SK-N-MC (cell line): ENCODE results near the gene BBS4.

Experiments
- DNase-seq: peaks from one replicate; pipeline ENCODE4 v3.0.0-alpha.2; 2011; ENCODE audit warnings: low read depth, low spot score
- H3K27ac ChIP-seq: fragments of 200-600 bp; sonication (generic); 2 replicates; pipeline ENCODE4 v1.5.1; 2016; ENCODE audit warnings: mixed run types
- H3K36me3 ChIP-seq: fragments of 200-600 bp; sonication (generic); 2 replicates; pipeline ENCODE4 v1.6.1; 2017; ENCODE audit warnings: antibody characterized with exemption, low read length, mixed read lengths; ENCODE audit not compliant: insufficient read depth
- H3K4me3 ChIP-seq: fragments of 200-600 bp; sonication (generic); 2 replicates; pipeline ENCODE4 v1.5.1; 2016
- H3K9ac ChIP-seq: fragments of 200-600 bp; sonication (generic); 2 replicates; pipeline ENCODE4 v1.8.0; 2017; ENCODE audit warnings: mixed run types, mixed read lengths; ENCODE audit not compliant: insufficient read length
- H3K9me3 ChIP-seq: fragments of 200-600 bp; sonication (generic); 2 replicates; pipeline ENCODE4 v1.6.1; 2017; ENCODE audit warnings: low read depth, mild to moderate bottlenecking, antibody characterized with exemption, low read length, moderate library complexity, mixed read lengths
- EZH2 ChIP-seq: fragments of 200-600 bp; sonication (generic); IDR thresholded peaks from one replicate; pipeline ENCODE4 v1.6.1; 2017; ENCODE audit warnings: antibody characterized with exemption
- FOXP2 ChIP-seq: optimal IDR thresholded peaks from 2 replicates; pipeline ENCODE3; 2011; ENCODE audit warnings: mild to moderate bottlenecking, moderate library complexity; ENCODE audit not compliant: insufficient read depth; ENCODE audit errors: extremely low read length, control extremely low read depth
- POLR2AphosphoS5 ChIP-seq: IDR thresholded peaks from 2 replicates; pipeline ENCODE4 v1.6.1; 2012; ENCODE audit warnings: mild to moderate bottlenecking, low read depth, low read length, borderline replicate concordance

BBS4 gene

GRCh38 chr15:72771329-72771725 is 85.3 kb downstream of the BBS4 start:
- Histone ChIP-seq H3K4me3 (no peak overlapping the region), H3K36me3 (peaks cover 56% of the 10 kb centered on the region), H3K9me3 (peaks cover 3% of the 10 kb centered on the region; the same call in 1 of the 2 replicates), H3K27ac (no peak overlapping the region), H3K9ac (no peak overlapping the region)
- TF ChIP-seq EZH2, result no peak
- no peak for TF ChIP-seq POLR2AphosphoS5
- TF ChIP-seq FOXP2, result no peak
- DNase-seq, result no peak

- TF ChIP-seq EZH2 (no peak), FOXP2 (no peak), POLR2AphosphoS5 (no peak)
- no peaks in the 10 kb centered on the region for H3K9me3 ChIP-seq
- no peak for DNase-seq
- H3K27ac ChIP-seq, result no peak overlapping the region
- H3K36me3 ChIP-seq, result peaks cover 22% of the 10 kb centered on the region
- H3K4me3 ChIP-seq, result no peak overlapping the region
- no peak overlapping the region for H3K9ac ChIP-seq
Measured at GRCh38 chr15:72774696-72775383, 88.8 kb downstream of the BBS4 start.

GRCh38 chr15:72778796-72779195 is 92.8 kb downstream of the BBS4 start:
- TF ChIP-seq EZH2 (no peak), POLR2AphosphoS5 (no peak), FOXP2 (no peak)
- no peak overlapping the region for H3K9ac ChIP-seq
- no peak overlapping the region for H3K27ac ChIP-seq
- H3K36me3 ChIP-seq, result peaks cover 11% of the 10 kb centered on the region
- H3K9me3 ChIP-seq, result no peaks in the 10 kb centered on the region
- DNase-seq, result no peak
- no peak overlapping the region for H3K4me3 ChIP-seq

- no peak for DNase-seq
- H3K9me3 ChIP-seq, result no peaks in the 10 kb centered on the region
- H3K4me3 ChIP-seq, result no peak overlapping the region; the same call in 1 of the 2 replicates
- 0 out of 2 replicates have a peak, but pooled peaks cover 3% of the 10 kb centered on the region for H3K36me3 ChIP-seq
- TF ChIP-seq EZH2 (no peak), POLR2AphosphoS5 (no peak), FOXP2 (no peak)
- H3K27ac ChIP-seq, result no peak overlapping the region
- no peak overlapping the region for H3K9ac ChIP-seq
Measured at GRCh38 chr15:72781631-72782030, 95.6 kb downstream of the BBS4 start.

- no peak overlapping the region for H3K27ac ChIP-seq
- peak overlapping the region; percentile 88 for H3K4me3 ChIP-seq
- H3K9ac ChIP-seq, result peak overlapping the region; percentile 86
- 0 out of 2 replicates have a peak, but pooled peaks cover 3% of the 10 kb centered on the region for H3K36me3 ChIP-seq
- no peak for TF ChIP-seq POLR2AphosphoS5
- no peak for TF ChIP-seq FOXP2
- TF ChIP-seq EZH2, result no peak
- DNase-seq, result no peak
- no peaks in the 10 kb centered on the region for H3K9me3 ChIP-seq
Measured at GRCh38 chr15:72782274-72783003, 96.4 kb downstream of the BBS4 start.

GRCh38 chr15:72783004-72783639 is 97.1 kb downstream of the BBS4 start:
- H3K9ac ChIP-seq, result peak overlapping the region; percentile 86
- H3K9me3 ChIP-seq, result no peaks in the 10 kb centered on the region
- TF ChIP-seq EZH2, result no peak
- TF ChIP-seq FOXP2, result no peak
- no peak for TF ChIP-seq POLR2AphosphoS5
- H3K36me3 ChIP-seq, result 0 out of 2 replicates have a peak, but pooled peaks cover 3% of the 10 kb centered on the region
- no peak for DNase-seq
- H3K27ac ChIP-seq, result no peak overlapping the region
- H3K4me3 ChIP-seq, result peak overlapping the region; percentile 88

GRCh38 chr15:72783640-72784455 is 97.8 kb downstream of the BBS4 start, which contains the start of gene ADPGK:
ADPGK (minus strand) TSS chr15:72783758; CDS start chr15:72783691, 67 bp downstream.
- peak; percentile 88 for TF ChIP-seq POLR2AphosphoS5
- TF ChIP-seq FOXP2, result peak; percentile 74
- TF ChIP-seq EZH2, result no peak
- peak within 1 kb of the TSS; percentile 86 for H3K9ac ChIP-seq
- H3K27ac ChIP-seq, result peak within 1 kb of the TSS; percentile 86
- H3K9me3 ChIP-seq, result no peaks in the 10 kb centered on the region
- H3K4me3 ChIP-seq, result peak within 1 kb of the TSS; percentile 88
- H3K36me3 ChIP-seq, result 0 out of 2 replicates have a peak, but pooled peaks cover 3% of the 10 kb centered on the region
- peak; percentile 81 for DNase-seq
